Measurements from ENCODE around the gene DNAJC15. TPM values are rescaled to one million over a fixed set of nuclear protein-coding genes. Genes with fewer than 3 reads are reported as not detected.

Gene DNAJC15
- total RNA-seq, 3 donors from 2014 or later = 9.2 to 14.4 (median 12.9) TPM

DNA sequence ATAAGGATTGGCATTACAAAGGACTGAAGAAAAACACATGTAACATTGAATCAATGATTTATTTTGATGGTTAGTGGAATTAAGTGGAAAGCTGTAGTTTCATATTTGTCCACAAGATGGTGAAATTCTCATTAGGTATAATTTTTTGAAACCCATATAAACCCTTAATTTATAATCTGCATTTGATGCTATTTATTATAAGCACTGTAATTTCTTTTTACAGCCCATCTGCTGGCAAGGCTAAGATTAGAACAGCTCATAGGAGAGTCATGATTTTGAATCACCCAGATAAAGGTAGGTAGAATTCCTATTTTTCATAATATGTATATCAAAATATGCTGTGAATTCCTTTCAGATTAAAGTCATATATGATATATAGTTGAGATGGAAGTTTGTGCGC is 62.2 kb downstream of the DNAJC15 start:
- Histone ChIP-seq H3K9me3 (no peaks in the 10 kb centered on the region), H3K27ac (no peak overlapping the region), H3K4me1 (no peaks in the 10 kb centered on the region), H3K4me3 (no peak overlapping the region), H3K36me3 (no peaks in the 10 kb centered on the region), H3K27me3 (no peaks in the 10 kb centered on the region)
- TF ChIP-seq, protein P1, sequence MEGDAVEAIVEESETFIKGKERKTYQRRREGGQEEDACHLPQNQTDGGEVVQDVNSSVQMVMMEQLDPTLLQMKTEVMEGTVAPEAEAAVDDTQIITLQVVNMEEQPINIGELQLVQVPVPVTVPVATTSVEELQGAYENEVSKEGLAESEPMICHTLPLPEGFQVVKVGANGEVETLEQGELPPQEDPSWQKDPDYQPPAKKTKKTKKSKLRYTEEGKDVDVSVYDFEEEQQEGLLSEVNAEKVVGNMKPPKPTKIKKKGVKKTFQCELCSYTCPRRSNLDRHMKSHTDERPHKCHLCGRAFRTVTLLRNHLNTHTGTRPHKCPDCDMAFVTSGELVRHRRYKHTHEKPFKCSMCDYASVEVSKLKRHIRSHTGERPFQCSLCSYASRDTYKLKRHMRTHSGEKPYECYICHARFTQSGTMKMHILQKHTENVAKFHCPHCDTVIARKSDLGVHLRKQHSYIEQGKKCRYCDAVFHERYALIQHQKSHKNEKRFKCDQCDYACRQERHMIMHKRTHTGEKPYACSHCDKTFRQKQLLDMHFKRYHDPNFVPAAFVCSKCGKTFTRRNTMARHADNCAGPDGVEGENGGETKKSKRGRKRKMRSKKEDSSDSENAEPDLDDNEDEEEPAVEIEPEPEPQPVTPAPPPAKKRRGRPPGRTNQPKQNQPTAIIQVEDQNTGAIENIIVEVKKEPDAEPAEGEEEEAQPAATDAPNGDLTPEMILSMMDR (IDR thresholded peaks at IDR 0.05) = peak; percentile 58 to 69 (median 62)
- no peak for TF ChIP-seq POLR2A (IDR thresholded peaks at IDR 0.05)
- DNase-seq (ENCODE audit: low spot score in 2 of 2) = no peak
- intact Hi-C loops (cut with DNase I; ENCODE audit: low total_unique reads) = no loop called here

DNA sequence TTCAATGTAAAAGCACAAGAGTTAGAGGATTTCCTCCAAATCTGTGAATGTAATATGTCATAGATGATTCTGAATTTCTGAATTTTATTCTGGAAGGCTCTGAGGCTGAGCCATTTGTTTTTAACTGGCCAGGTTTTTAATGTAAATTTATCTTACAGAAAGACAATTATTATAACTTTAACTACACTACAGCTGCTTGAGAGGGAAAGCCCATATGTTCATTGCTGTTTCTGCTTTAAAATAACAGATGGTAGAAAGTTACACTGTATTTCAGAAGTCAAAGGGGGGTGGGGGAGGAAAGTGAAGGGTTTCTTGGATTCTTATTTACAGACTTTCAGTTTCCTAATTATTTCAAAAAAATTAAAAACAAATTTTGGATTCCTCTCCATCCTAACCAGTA is 62.8 kb downstream of the DNAJC15 start:
- Histone ChIP-seq H3K4me3 (no peak overlapping the region), H3K4me1 (no peaks in the 10 kb centered on the region), H3K27me3 (no peaks in the 10 kb centered on the region), H3K36me3 (no peaks in the 10 kb centered on the region), H3K9me3 (no peaks in the 10 kb centered on the region), H3K27ac (no peak overlapping the region)
- no peak for DNase-seq (ENCODE audit: low spot score in 2 of 2)
- TF ChIP-seq, protein P1 (IDR thresholded peaks at IDR 0.05) = no peak
- TF ChIP-seq POLR2AphosphoS5 (IDR thresholded peaks at IDR 0.05) (no peak), POLR2A (IDR thresholded peaks at IDR 0.05) (no peak)
- intact Hi-C loops (cut with DNase I; ENCODE audit: low total_unique reads) = no loop called here

DNA sequence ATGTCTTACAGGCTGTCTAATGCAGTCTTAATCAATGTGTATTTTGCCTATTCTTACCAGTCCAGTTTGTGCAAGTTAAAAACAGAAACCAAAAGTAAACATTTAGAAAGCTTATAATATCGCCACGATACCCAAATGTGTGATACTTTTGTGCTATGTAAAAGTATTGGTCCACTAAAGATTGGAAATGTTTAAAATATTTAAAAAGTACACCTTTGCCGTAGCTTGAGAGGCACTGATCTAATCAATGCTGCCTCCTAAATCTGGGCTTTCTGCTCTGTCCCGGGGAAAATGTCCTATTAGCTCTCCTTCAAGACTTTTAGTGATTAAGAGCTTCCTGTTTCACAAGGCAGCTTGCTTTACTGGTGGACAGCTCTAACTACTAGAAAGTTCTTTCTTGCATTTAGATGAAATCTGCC is 64.7 kb downstream of the DNAJC15 start:
- Histone ChIP-seq H3K9me3 (no peaks in the 10 kb centered on the region), H3K27ac (no peak overlapping the region), H3K4me1 (no peaks in the 10 kb centered on the region), H3K4me3 (peak overlapping the region; percentile 27 to 43 (median 30)), H3K27me3 (no peaks in the 10 kb centered on the region), H3K36me3 (no peaks in the 10 kb centered on the region)
- TF ChIP-seq POLR2A (IDR thresholded peaks at IDR 0.05) = no peak
- no peak for TF ChIP-seq POLR2AphosphoS5 (IDR thresholded peaks at IDR 0.05)
- TF ChIP-seq, protein P1 (IDR thresholded peaks at IDR 0.05) = no peak
- DNase-seq (ENCODE audit: low spot score in 2 of 2) = no peak
- intact Hi-C loops (cut with DNase I; ENCODE audit: low total_unique reads) = no loop called here

DNA sequence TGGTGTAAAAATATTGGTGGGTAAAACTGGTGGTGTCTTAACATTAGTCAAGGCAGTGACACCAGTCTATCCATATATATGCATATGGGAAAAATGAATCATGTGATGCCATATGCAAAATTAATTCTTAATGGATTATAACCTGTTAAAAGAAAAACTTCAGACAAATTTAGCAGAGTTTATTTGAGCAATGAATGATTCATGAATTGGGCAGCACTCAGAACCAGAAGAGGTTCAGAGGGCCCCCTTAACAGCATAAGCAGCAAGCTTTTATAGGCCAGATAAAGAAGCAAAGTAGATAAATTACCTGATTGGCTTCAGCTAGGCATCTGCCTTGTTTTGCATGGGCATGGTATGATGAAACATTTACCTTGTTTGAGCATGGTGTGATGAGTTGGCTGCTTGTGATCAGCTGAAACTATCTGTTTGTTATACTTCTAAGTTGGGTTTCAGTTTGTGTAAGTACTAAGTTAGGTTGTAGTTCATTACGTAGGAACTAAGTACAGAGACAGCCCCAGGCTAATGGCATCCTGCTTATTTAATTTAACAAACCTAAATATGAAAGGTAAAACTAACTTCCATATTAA is 66.6 kb downstream of the DNAJC15 start:
- Histone ChIP-seq H3K27ac (no peak overlapping the region), H3K4me3 (no peak overlapping the region), H3K27me3 (no peaks in the 10 kb centered on the region), H3K9me3 (no peaks in the 10 kb centered on the region), H3K4me1 (no peaks in the 10 kb centered on the region), H3K36me3 (no peaks in the 10 kb centered on the region)
- DNase-seq (ENCODE audit: low spot score in 2 of 2) = no peak
- no peak for TF ChIP-seq POLR2AphosphoS5 (IDR thresholded peaks at IDR 0.05)
- TF ChIP-seq, protein P1 (IDR thresholded peaks at IDR 0.05) = no peak
- TF ChIP-seq POLR2A (IDR thresholded peaks at IDR 0.05) = no peak
- intact Hi-C loops (cut with DNase I; ENCODE audit: low total_unique reads) = loop anchor here (5.0 kb wide), 1 partner anchor 1737 kb away; no protein-coding TSS in a partner anchor

DNA sequence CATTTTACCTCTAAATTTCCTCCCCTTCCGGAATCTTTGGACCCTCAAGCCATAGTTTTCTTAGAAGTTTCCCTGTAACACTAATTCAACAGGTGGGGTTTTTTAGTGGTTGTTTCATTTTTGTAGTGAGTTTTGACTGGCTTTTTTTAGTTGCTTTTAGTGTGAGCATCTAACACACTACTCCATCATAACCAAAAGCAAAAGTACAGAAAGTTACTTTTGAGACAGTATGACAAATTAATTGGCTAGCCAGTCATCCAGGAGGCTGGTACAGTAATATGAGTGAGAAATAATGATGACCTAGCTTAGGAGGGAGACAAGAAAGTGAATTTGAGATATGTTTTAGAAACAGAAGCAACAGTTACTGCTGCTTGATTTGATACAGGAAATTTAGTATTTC is 71.5 kb downstream of the DNAJC15 start:
- Histone ChIP-seq H3K27ac (no peak overlapping the region), H3K27me3 (no peaks in the 10 kb centered on the region), H3K4me1 (no peaks in the 10 kb centered on the region), H3K4me3 (no peak overlapping the region), H3K9me3 (peaks cover 0 to 5% of the 10 kb centered on the region in 2 donors), H3K36me3 (no peaks in the 10 kb centered on the region)
- DNase-seq (ENCODE audit: low spot score in 2 of 2) = no peak
- intact Hi-C loops (cut with DNase I; ENCODE audit: low total_unique reads) = loop anchor here (5.0 kb wide), 1 partner anchor 1732 kb away; no protein-coding TSS in a partner anchor
- TF ChIP-seq, protein P1 (IDR thresholded peaks at IDR 0.05) = no peak
- no peak for TF ChIP-seq POLR2A (IDR thresholded peaks at IDR 0.05)
- no peak for TF ChIP-seq POLR2AphosphoS5 (IDR thresholded peaks at IDR 0.05)
